ENCODE measurements around the gene TBC1D8. TPM values are rescaled to one million over a fixed set of nuclear protein-coding genes. Genes with fewer than 3 reads are reported as not detected.

TBC1D8 gene
- total RNA-seq, 1 donor from 2014 or later: 17.3 TPM

DNA sequence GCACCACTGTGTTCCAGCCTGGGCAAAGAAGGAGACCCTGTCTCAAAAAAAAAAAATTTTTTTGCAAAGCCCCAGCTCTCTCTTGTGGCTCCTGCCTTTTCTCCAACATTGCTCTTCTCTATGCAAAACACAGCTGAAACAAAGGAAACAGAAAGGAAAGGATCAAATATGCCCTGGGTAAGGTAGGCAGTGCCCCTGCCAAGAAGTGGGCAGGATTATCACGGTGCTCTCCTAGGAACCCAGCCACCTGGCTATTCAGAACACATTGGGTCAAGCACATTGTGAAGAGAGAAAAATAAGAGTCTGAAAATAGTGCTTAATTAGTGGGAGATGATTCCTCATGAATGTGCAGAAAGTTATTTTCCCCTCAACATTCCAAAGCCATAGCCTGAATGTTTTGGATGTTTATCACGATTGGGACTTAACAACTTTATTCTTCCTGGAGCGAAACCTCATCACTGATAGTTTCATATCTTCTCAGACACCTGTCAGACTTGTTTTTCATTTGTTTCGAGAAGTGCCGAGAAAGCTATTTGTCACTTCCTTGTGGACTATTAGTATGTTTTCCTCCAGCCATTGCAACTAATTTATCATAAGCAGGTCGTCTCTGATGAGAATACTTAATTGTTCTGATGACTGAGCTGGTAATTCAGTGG, 191.8 kb downstream of the TBC1D8 start:
- no peak overlapping the region for H3K4me3 ChIP-seq (ENCODE audit: low read depth, low read length)
- TF ChIP-seq, protein P1, sequence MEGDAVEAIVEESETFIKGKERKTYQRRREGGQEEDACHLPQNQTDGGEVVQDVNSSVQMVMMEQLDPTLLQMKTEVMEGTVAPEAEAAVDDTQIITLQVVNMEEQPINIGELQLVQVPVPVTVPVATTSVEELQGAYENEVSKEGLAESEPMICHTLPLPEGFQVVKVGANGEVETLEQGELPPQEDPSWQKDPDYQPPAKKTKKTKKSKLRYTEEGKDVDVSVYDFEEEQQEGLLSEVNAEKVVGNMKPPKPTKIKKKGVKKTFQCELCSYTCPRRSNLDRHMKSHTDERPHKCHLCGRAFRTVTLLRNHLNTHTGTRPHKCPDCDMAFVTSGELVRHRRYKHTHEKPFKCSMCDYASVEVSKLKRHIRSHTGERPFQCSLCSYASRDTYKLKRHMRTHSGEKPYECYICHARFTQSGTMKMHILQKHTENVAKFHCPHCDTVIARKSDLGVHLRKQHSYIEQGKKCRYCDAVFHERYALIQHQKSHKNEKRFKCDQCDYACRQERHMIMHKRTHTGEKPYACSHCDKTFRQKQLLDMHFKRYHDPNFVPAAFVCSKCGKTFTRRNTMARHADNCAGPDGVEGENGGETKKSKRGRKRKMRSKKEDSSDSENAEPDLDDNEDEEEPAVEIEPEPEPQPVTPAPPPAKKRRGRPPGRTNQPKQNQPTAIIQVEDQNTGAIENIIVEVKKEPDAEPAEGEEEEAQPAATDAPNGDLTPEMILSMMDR (IDR thresholded peaks at IDR 0.05; ENCODE audit: insufficient read depth, low read length, poor library complexity, severe bottlenecking): no peak
- DNase-seq (ENCODE audit: low read depth): no peak
- H3K27me3 ChIP-seq (ENCODE audit: control insufficient read depth, insufficient read depth, low read length): no peaks in the 10 kb centered on the region
- H3K36me3 ChIP-seq (ENCODE audit: control insufficient read depth, insufficient read depth, low read length): no peaks in the 10 kb centered on the region

DNA sequence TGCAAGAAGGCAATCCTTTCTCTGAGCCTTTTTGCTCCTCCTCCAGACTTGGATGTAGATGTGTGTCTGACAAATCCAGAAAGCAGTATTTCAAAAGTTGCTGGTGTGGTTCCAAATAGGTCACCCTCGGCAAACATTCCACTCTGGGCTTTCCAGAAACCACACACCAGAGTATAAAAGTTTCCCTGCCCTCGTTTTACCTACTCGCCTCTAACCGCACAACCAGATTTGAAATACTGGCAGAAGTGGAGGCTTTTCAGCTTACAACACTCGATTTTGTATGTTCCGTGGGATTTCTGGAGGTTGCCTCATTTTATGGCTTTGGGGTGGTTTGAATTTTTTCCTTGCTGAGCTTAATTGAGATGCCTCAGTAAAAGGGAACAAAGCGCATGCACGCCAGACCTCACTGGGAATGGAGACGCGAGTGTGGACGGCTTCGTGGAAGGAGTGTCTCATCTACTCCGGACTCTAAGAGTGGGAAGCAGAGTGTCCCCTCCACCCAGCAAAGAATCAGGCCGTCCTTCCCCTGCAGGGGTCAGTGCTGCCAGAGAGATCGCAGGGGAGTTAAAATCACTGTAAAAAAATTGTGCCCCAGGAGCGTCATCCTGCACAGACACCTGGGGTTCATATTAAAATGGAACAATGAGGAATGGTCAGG, 193.1 kb downstream of the TBC1D8 start:
- no peak for DNase-seq (ENCODE audit: low read depth)
- H3K36me3 ChIP-seq (ENCODE audit: control insufficient read depth, insufficient read depth, low read length): no peaks in the 10 kb centered on the region

More for the DNA sequence above, 193.1 kb downstream of the TBC1D8 start:
- TF ChIP-seq, protein P1 (IDR thresholded peaks at IDR 0.05; ENCODE audit: insufficient read depth, low read length, poor library complexity, severe bottlenecking): no peak
- Histone ChIP-seq H3K4me3 (ENCODE audit: low read depth, low read length) (no peak overlapping the region), H3K27me3 (ENCODE audit: control insufficient read depth, insufficient read depth, low read length) (no peaks in the 10 kb centered on the region)

Other genes starting within 250 kb of the TBC1D8 start
- gene RPL31, start 149.1 kb downstream of the TBC1D8 start, total RNA-seq: 1,225 and 1,472 TPM in 2 replicates
- gene CNOT11, start 101.5 kb upstream of the TBC1D8 start, total RNA-seq: 51.3 and 62.9 TPM in 2 replicates
- 51.6 and 66.2 TPM in 2 replicates for gene RNF149, start 157.3 kb upstream of the TBC1D8 start, total RNA-seq
- gene CREG2, start 236.1 kb upstream of the TBC1D8 start, total RNA-seq: 0.07 and 0.17 TPM in 2 replicates

Measured in kidney epithelial cell (primary cell).